Endothelial cell of umbilical vein (primary cell): ENCODE data around the gene ATG5. TPM values are rescaled to one million over a fixed set of nuclear protein-coding genes. Genes with fewer than 3 reads are reported as not detected.
A peak's percentile ranks its signal among the peaks of the same experiment; 100 is the strongest.

Experiments
- BruUV-seq: library from RNA; stranded (reverse); fragments of 400-500 nt; replicated peaks from 2 replicates; lab custom pipeline; 2021; lab: Mats Ljungman, UMichigan
- CTCF ChIA-PET: fragments of 300-600, 350-600 bp; sonication (Branson Sonifier 250); formaldehyde crosslinking; loops from one replicate; lab custom pipeline; 2021; ENCODE audit warnings: antibody characterized with exemption, inconsistent platforms; lab: Charles Lee
- POLR2A ChIA-PET: fragments of 300-600, 350-600 bp; sonication (Branson Sonifier 250); formaldehyde crosslinking; loops from one replicate; lab custom pipeline; 2021; ENCODE audit warnings: antibody characterized with exemption, inconsistent platforms; lab: Charles Lee
- DNase-seq: peaks from one replicate; pipeline ENCODE4 v3.0.0-alpha.2; 2011; ENCODE audit warnings: low read depth, low spot score
- FAIRE-seq: peaks from 2 replicates; lab custom pipeline; 2011; peaks lifted over from hg19 to GRCh38; lab: Jason Lieb, UNC
- H2AFZ ChIP-seq: 2 replicates; pipeline ENCODE4 v1.6.0; 2012; ENCODE audit warnings: low read depth, low read length, control low read depth, inconsistent platforms
- H3K27ac ChIP-seq: 2 replicates; pipeline ENCODE4 v1.5.1; 2011; ENCODE audit warnings: low read depth, mild to moderate bottlenecking, control low read depth, low read length, moderate library complexity; ENCODE audit not compliant: insufficient read depth
- H3K27me3 ChIP-seq, 2 experiments: 2 replicates each; pipeline versions ENCODE4 v1.6.0 to v1.6.1; 2011; ENCODE audit warnings: low read length in 2 of 2, mixed read lengths in 1 of 2; ENCODE audit not compliant: control insufficient read depth in 2 of 2, insufficient read depth in 2 of 2
- H3K36me3 ChIP-seq, 2 experiments: 2 replicates in 1 of 2; 3 replicates in 1 of 2; pipeline ENCODE4 v1.5.1; 2011; ENCODE audit warnings: low read length in 2 of 2, mild to moderate bottlenecking in 1 of 2, moderate library complexity in 1 of 2; ENCODE audit not compliant: control insufficient read depth in 2 of 2, insufficient read depth in 2 of 2; ENCODE audit errors: extremely low read depth in 1 of 2
- H3K4me1 ChIP-seq: 3 replicates; pipeline ENCODE4 v1.5.1; 2011; ENCODE audit warnings: mild to moderate bottlenecking, low read length; ENCODE audit not compliant: control insufficient read depth, insufficient read depth; ENCODE audit errors: extremely low read depth
- H3K4me2 ChIP-seq: 2 replicates; pipeline ENCODE4 v1.6.1; 2011; ENCODE audit warnings: low read length, control low read depth, mixed read lengths; ENCODE audit not compliant: insufficient read depth
- H3K4me3 ChIP-seq, 3 experiments: fragments of 200-600 bp in 1 of 3; sonication (generic), shearing (Covaris generic) in 1 of 3; replicated peaks in 1 of 3; 2 replicates each; pipeline ENCODE4 v1.5.1; 2011 to 2016; ENCODE audit warnings: control low read depth in 3 of 3, low read length in 3 of 3, mild to moderate bottlenecking in 2 of 3, inconsistent platforms in 1 of 3, low read depth in 1 of 3, moderate library complexity in 1 of 3; ENCODE audit not compliant: insufficient read depth in 1 of 3
- H3K79me2 ChIP-seq: 2 replicates; pipeline ENCODE4 v1.6.0; 2012; ENCODE audit warnings: low read length, inconsistent platforms; ENCODE audit not compliant: control insufficient read depth, insufficient read depth
- H3K9ac ChIP-seq: replicated peaks from 2 replicates; pipeline ENCODE3; 2011; ENCODE audit warnings: low read length, control low read depth; ENCODE audit not compliant: insufficient read depth; ENCODE audit errors: extremely low read depth
- H3K9me1 ChIP-seq: replicated peaks from 3 replicates; pipeline ENCODE4 v1.6.0; 2011; ENCODE audit warnings: mild to moderate bottlenecking, low read length; ENCODE audit not compliant: control insufficient read depth, insufficient read depth; ENCODE audit errors: extremely low read depth
- H3K9me3 ChIP-seq: replicated peaks from 2 replicates; pipeline ENCODE4 v1.5.1; 2012; ENCODE audit warnings: low read length, inconsistent platforms; ENCODE audit not compliant: control insufficient read depth, insufficient read depth
- H4K20me1 ChIP-seq: replicated peaks from 2 replicates; pipeline ENCODE3; 2011; ENCODE audit warnings: mild to moderate bottlenecking, low read length; ENCODE audit not compliant: control insufficient read depth, insufficient read depth; ENCODE audit errors: extremely low read depth
- CTCF ChIP-seq, 2 donors: IDR thresholded peaks; 1 replicate in 1 of 2; 2 replicates in 1 of 2; pipeline ENCODE4 v1.5.1; 2011; ENCODE audit warnings: low read length in 2 of 2, mild to moderate bottlenecking in 2 of 2, moderate library complexity in 2 of 2, control low read depth in 1 of 2, inconsistent platforms in 1 of 2, low read depth in 1 of 2; ENCODE audit not compliant: insufficient read depth in 1 of 2; ENCODE audit errors: extremely low read depth in 1 of 2
- EZH2 ChIP-seq: IDR thresholded peaks from 2 replicates; pipeline ENCODE4 v1.6.1; 2012; ENCODE audit warnings: borderline replicate concordance, low read depth, mild to moderate bottlenecking, moderate library complexity, low read length, inconsistent platforms; ENCODE audit not compliant: severe bottlenecking
- FOS ChIP-seq: IDR thresholded peaks from 2 replicates; pipeline ENCODE4 v1.6.1; 2011; ENCODE audit warnings: mild to moderate bottlenecking, low read length, moderate library complexity, borderline replicate concordance; ENCODE audit not compliant: insufficient read depth
- GATA2 ChIP-seq: IDR thresholded peaks from 2 replicates; pipeline ENCODE4 v1.7.0; 2011; ENCODE audit warnings: low read depth, mild to moderate bottlenecking, moderate library complexity, mixed read lengths, low read length; ENCODE audit not compliant: insufficient read length, insufficient read depth
- JUN ChIP-seq: IDR thresholded peaks from 2 replicates; pipeline ENCODE4 v1.6.1; 2011; ENCODE audit warnings: borderline replicate concordance, low read depth; ENCODE audit not compliant: insufficient read length, insufficient read depth
- MAX ChIP-seq: IDR thresholded peaks from 2 replicates; pipeline ENCODE4 v1.6.1; 2011; ENCODE audit not compliant: insufficient read depth, insufficient read length
- MYC ChIP-seq: IDR thresholded peaks from one replicate; pipeline ENCODE4 v1.6.1; 2011; ENCODE audit warnings: mild to moderate bottlenecking, low read depth, low read length
- POLR2A ChIP-seq: IDR thresholded peaks from 2 replicates; pipeline ENCODE4 v1.6.1; 2012; ENCODE audit warnings: low read depth, mild to moderate bottlenecking, control low read depth, low read length
- POLR2AphosphoS5 ChIP-seq: IDR thresholded peaks from 2 replicates; pipeline ENCODE4 v1.6.1; 2012; ENCODE audit warnings: low read depth, mild to moderate bottlenecking, control low read depth, low read length, moderate library complexity; ENCODE audit not compliant: insufficient read depth
- dilution Hi-C: fragments of 300-500 bp; cut with MboI; formaldehyde crosslinking; loops from one replicate; pipeline ENCODE4 v1.15.0; 2019; ENCODE audit warnings: low sequenced_read_pairs; ENCODE audit not compliant: extremely low pct_ligation_motif_present
- intact Hi-C: fragments of 100-400 bp; cut with micrococcal nuclease; formaldehyde crosslinking; loops from one replicate; pipeline ENCODE4 v1.10.0; 2022
- polyA plus RNA-seq, 4 experiments: library from polyadenylated mRNA; depleted of rRNA in 3 of 4; stranded (reverse) in 3 of 4; unstranded in 1 of 4; fragments of >200 nt; gene quantifications; 2 replicates each; pipeline versions ENCODE4 v1.2.1 to v1.2.3, GENCODE V29; 2011 to 2012; ENCODE audit warnings: missing spikeins in 1 of 4
- total RNA-seq: library from RNA; stranded (reverse); gene quantifications from 2 replicates; pipeline ENCODE4 v1.2.3, GENCODE V29; 2021

ATG5 gene
- total and polyA plus RNA-seq, 2 donors (not counting 3 experiments of a cell fraction or from before 2014, with no cell fraction given), result 14.1 to 32.8 TPM

DNA sequence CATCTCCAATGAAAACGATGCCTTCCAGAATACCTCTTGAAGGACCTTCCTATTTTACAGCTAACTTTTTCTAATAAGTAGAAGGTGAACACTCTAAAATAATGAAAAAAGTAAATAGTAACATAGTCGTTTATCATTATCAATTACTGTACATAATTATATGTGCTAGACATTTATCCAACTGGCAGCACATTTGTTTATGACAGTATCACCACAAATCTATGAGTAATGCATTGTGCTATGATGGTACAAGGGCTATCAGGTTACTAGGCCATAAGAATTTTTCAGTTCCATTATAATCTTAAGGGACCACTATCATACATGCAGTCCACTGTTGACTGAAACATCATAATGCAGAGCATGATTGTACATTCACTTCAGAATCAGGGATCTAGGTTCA is 68.4 kb downstream of the ATG5 start:
- intact Hi-C loops, result no loop called here
- H3K79me2 ChIP-seq, result peaks cover 23% of the 10 kb centered on the region
- FAIRE-seq (peak; percentile 15), DNase-seq (no peak)
- H4K20me1 ChIP-seq, result no peaks in the 10 kb centered on the region
- BruUV-seq, result no TSS peak
- H3K4me1 ChIP-seq, result peaks cover 4% of the 10 kb centered on the region
- ChIA-PET POLR2A (no interaction called here), CTCF (interaction anchor here (0.9 to 2.1 kb wide), 3 partner anchors 16 to 825 kb away, joined by 3 to 8 read pairs (median 4); no protein-coding TSS in a partner anchor)
- TF ChIP-seq POLR2AphosphoS5, result no peak
- TF ChIP-seq MYC, result no peak
- no peak for TF ChIP-seq FOS
- TF ChIP-seq JUN, result no peak
- no peak for TF ChIP-seq GATA2
- TF ChIP-seq MAX, result no peak
- TF ChIP-seq POLR2A, result no peak
- no peak for TF ChIP-seq EZH2
- TF ChIP-seq CTCF (IDR thresholded peaks at IDR 0.05; ENCODE audit: extremely low read depth in 1 of 2, insufficient read depth in 1 of 2, low read depth in 1 of 2, low read length in 2 of 2), result no peak
- H3K9me3 ChIP-seq, result no peaks in the 10 kb centered on the region
- no peak overlapping the region for H3K9ac ChIP-seq
- dilution Hi-C loops, result no loop called here
- H3K36me3 ChIP-seq, result no peaks in the 10 kb centered on the region
- H3K4me3 ChIP-seq, result no peak overlapping the region
- H3K27ac ChIP-seq, result no peak overlapping the region
- H2AFZ ChIP-seq, result no peak overlapping the region
- no peaks in the 10 kb centered on the region for H3K9me1 ChIP-seq
- no peaks in the 10 kb centered on the region for H3K27me3 ChIP-seq
- no peak overlapping the region for H3K4me2 ChIP-seq
